ENCODE results near the gene S100A13.

- TF ChIP-seq POLR2AphosphoS5 (IDR thresholded peaks at IDR 0.05) (no peak), POLR2A (IDR thresholded peaks at IDR 0.05) (no peak), CTCF (IDR thresholded peaks at IDR 0.05) (no peak)
Measured at GRCh38 chr1:153611356-153611755, 15.9 kb downstream of the S100A13 start.
